Fibroblast of lung (primary cell): ENCODE data around the gene OGN.

Experiments
- EZH2 ChIP-seq: IDR thresholded peaks from 2 replicates; pipeline ENCODE4 v1.5.1; 2012; ENCODE audit warnings: low read length, control low read depth, mild to moderate bottlenecking; ENCODE audit errors: missing control alignments
- TF ChIP-seq, protein P1 (sequence below), 2 donors: IDR thresholded peaks in 1 of 2; conservative IDR thresholded peaks in 1 of 2; 1 replicate in 1 of 2; 2 replicates in 1 of 2; pipeline ENCODE4 v1.5.1; 2011 to 2012; ENCODE audit warnings: low read length in 2 of 2, control low read depth in 1 of 2, inconsistent platforms in 1 of 2, low read depth in 1 of 2, mild to moderate bottlenecking in 1 of 2

DNA sequence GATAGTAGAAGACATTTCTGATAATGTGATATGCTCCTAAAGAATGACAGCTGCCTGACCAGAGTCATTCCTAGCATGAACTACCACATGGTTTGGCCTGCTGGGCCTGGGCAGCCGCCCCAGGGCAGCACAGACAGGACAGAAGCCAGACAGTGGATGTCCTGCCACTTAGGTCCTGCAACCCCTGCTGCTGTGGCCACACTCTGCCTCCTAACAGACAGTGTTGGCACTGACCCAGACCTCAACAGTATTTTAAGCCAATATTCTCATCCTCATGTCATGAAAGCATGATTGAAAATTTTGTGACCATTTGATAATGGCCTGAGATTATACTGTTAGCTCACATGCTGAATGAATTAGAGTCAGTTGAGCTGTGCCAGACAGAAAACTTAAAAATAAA, 62.8 kb downstream of the OGN start:
- TF ChIP-seq, protein P1, sequence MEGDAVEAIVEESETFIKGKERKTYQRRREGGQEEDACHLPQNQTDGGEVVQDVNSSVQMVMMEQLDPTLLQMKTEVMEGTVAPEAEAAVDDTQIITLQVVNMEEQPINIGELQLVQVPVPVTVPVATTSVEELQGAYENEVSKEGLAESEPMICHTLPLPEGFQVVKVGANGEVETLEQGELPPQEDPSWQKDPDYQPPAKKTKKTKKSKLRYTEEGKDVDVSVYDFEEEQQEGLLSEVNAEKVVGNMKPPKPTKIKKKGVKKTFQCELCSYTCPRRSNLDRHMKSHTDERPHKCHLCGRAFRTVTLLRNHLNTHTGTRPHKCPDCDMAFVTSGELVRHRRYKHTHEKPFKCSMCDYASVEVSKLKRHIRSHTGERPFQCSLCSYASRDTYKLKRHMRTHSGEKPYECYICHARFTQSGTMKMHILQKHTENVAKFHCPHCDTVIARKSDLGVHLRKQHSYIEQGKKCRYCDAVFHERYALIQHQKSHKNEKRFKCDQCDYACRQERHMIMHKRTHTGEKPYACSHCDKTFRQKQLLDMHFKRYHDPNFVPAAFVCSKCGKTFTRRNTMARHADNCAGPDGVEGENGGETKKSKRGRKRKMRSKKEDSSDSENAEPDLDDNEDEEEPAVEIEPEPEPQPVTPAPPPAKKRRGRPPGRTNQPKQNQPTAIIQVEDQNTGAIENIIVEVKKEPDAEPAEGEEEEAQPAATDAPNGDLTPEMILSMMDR (conservative IDR thresholded peaks at IDR 0.05 in 1 of 2, IDR thresholded peaks at IDR 0.05 in 1 of 2; ENCODE audit: low read depth in 1 of 2, low read length in 2 of 2): no peak
- no peak for TF ChIP-seq EZH2
